Sigmoid colon (tissue), 7 donors: ENCODE measurements around the gene BATF3. TPM values are rescaled to one million over a fixed set of nuclear protein-coding genes. Genes with fewer than 3 reads are reported as not detected.
"Not testable (repeated sequence)": the region's sequence is repeated elsewhere in the genome, so short reads cannot be mapped to it uniquely, and the experiment has no call there.

Experiments
- DNase-seq: peaks from one replicate; pipeline ENCODE4 v3.0.0-alpha.2; 2019
- H3K27ac ChIP-seq, 4 donors: fragments of 200-600 bp; sonication (generic); one replicate each; pipeline ENCODE4 v1.5.1; 2016 to 2019; ENCODE audit warnings: mild to moderate bottlenecking in 1 of 4
- H3K27me3 ChIP-seq, 3 donors: fragments of 200-600 bp; sonication (generic); one replicate each; pipeline ENCODE4 v1.5.1; 2019; ENCODE audit warnings: mild to moderate bottlenecking in 1 of 3
- H3K36me3 ChIP-seq, 4 donors: fragments of 200-600 bp; sonication (generic); one replicate each; pipeline ENCODE4 v1.5.1; 2016 to 2019
- H3K4me1 ChIP-seq, 4 donors: fragments of 200-600 bp; sonication (generic); one replicate each; pipeline ENCODE4 v1.5.1; 2017 to 2019
- H3K4me3 ChIP-seq, 4 donors: fragments of 200-600 bp; sonication (generic); one replicate each; pipeline ENCODE4 v1.5.1; 2017 to 2019; ENCODE audit warnings: mild to moderate bottlenecking in 2 of 4, moderate library complexity in 1 of 4
- H3K9me3 ChIP-seq, 4 donors: fragments of 200-600 bp in 3 of 4; sonication (generic) in 3 of 4; one replicate each; pipeline versions ENCODE4 v1.5.1 to v1.6.1; 2013 to 2019
- CTCF ChIP-seq, 4 experiments: fragments of 450-650 bp in 3 of 4; fragments of 200-600 bp in 1 of 4; IDR thresholded peaks; one replicate each; pipeline ENCODE4 v1.5.1; 2016 to 2019; ENCODE audit warnings: antibody characterized with exemption in 4 of 4, mild to moderate bottlenecking in 3 of 4, moderate library complexity in 2 of 4
- EP300 ChIP-seq, 4 donors: sonication (generic); formaldehyde crosslinking; IDR thresholded peaks; one replicate each; pipeline ENCODE4 v1.6.1; 2017; ENCODE audit warnings: antibody characterized with exemption in 4 of 4
- POLR2A ChIP-seq, 2 donors: fragments of 450-650 bp; IDR thresholded peaks; one replicate each; pipeline ENCODE4 v1.6.1; 2016; ENCODE audit warnings: antibody characterized with exemption in 2 of 2, mild to moderate bottlenecking in 2 of 2, moderate library complexity in 2 of 2
- POLR2AphosphoS5 ChIP-seq, 4 donors: sonication (generic); formaldehyde crosslinking; IDR thresholded peaks; one replicate each; pipeline ENCODE4 v1.6.1; 2017; ENCODE audit warnings: antibody characterized with exemption in 4 of 4
- WGBS, 2 donors: extraction: QIAGEN DNeasy Blood & Tissue Kit; methylation state at CpG; one replicate each; pipeline ENCODE4 v1.1.7; 2013; 5-methylcytosine and 5-hydroxymethylcytosine counted together
- intact Hi-C: fragments of 100-400 bp; cut with DNase I; formaldehyde crosslinking; loops from one replicate; pipeline ENCODE4 v1.15.1; 2023
- polyA plus RNA-seq, 3 donors: library from polyadenylated mRNA; stranded (reverse); fragments of 200-250 nt; gene quantifications; one replicate each; pipeline ENCODE4 v1.2.3, GENCODE V29; 2013
- total RNA-seq, 4 donors: library from RNA; depleted of rRNA; stranded (reverse); fragments of >200 nt; gene quantifications; one replicate each; pipeline ENCODE4 v1.1.0, GENCODE V29; 2016
- donor health status: healthy with polysubstance abuse.
- donor health status: Bipolar disorder and iron deficiency.
- donor health status: healthy.

The BATF3 gene
- total and polyA plus RNA-seq, 7 donors: 1.8 to 10.0 (median 3.3) TPM

GRCh38 chr1:212643877-212644276 lies 55.8 kb downstream of the BATF3 start:
- TF ChIP-seq POLR2A (IDR thresholded peaks at IDR 0.05) (no peak), CTCF (IDR thresholded peaks at IDR 0.05) (no peak), EP300 (IDR thresholded peaks at IDR 0.05) (no peak), POLR2AphosphoS5 (IDR thresholded peaks at IDR 0.05) (no peak)
- H3K9me3 ChIP-seq: no peaks in the 10 kb centered on the region
- no peaks in the 10 kb centered on the region for H3K36me3 ChIP-seq
- peaks cover 0 to 5% (median 4%) of the 10 kb centered on the region in 4 donors for H3K4me1 ChIP-seq
- intact Hi-C loops: no loop called here
- H3K27me3 ChIP-seq: no peaks in the 10 kb centered on the region
- WGBS, 2 donors: 91 to 97% methylated on average over 2 of the region's 2 CpGs
- H3K27ac ChIP-seq: no peak overlapping the region
- DNase-seq: no peak
- no peak overlapping the region for H3K4me3 ChIP-seq

- H3K4me3 ChIP-seq: no peak overlapping the region
- 91 to 95% methylated on average over 1 of the region's 1 CpG for WGBS, 2 donors
- peaks cover 0 to 23% (median 19%) of the 10 kb centered on the region in 4 donors for H3K4me1 ChIP-seq
- no peak overlapping the region for H3K27ac ChIP-seq
- intact Hi-C loops: no loop called here
- no peaks in the 10 kb centered on the region for H3K27me3 ChIP-seq
- TF ChIP-seq POLR2A (IDR thresholded peaks at IDR 0.05) (no peak), EP300 (IDR thresholded peaks at IDR 0.05) (no peak), POLR2AphosphoS5 (IDR thresholded peaks at IDR 0.05) (no peak), CTCF (IDR thresholded peaks at IDR 0.05) (no peak)
- H3K36me3 ChIP-seq: no peaks in the 10 kb centered on the region
- no peaks in the 10 kb centered on the region for H3K9me3 ChIP-seq
- no peak for DNase-seq
Observed at GRCh38 chr1:212641956-212642355, 57.7 kb downstream of the BATF3 start.

- Histone ChIP-seq H3K4me3 (no peak overlapping the region), H3K36me3 (no peaks in the 10 kb centered on the region), H3K4me1 (peaks cover 0 to 38% (median 32%) of the 10 kb centered on the region in 4 donors), H3K9me3 (no peaks in the 10 kb centered on the region), H3K27me3 (no peaks in the 10 kb centered on the region), H3K27ac (no peak overlapping the region)
- 95 to 96% methylated on average over 3 of the region's 3 CpGs for WGBS, 2 donors
- no peak for DNase-seq
- intact Hi-C loops: no loop called here
- no peak for TF ChIP-seq POLR2A (IDR thresholded peaks at IDR 0.05)
- TF ChIP-seq EP300 (IDR thresholded peaks at IDR 0.05): no peak
- no peak for TF ChIP-seq POLR2AphosphoS5 (IDR thresholded peaks at IDR 0.05)
- TF ChIP-seq CTCF (IDR thresholded peaks at IDR 0.05): no peak
Observed at GRCh38 chr1:212640223-212640878, 59.3 kb downstream of the BATF3 start.

- Histone ChIP-seq H3K4me1 (peaks cover 0 to 42% (median 34%) of the 10 kb centered on the region in 4 donors), H3K27ac (peak overlapping the region in 2 of 4 donors; percentile 66 to 75)
- H3K27me3 ChIP-seq, DNase-seq, H3K36me3 ChIP-seq, H3K4me3 ChIP-seq, H3K9me3 ChIP-seq, intact Hi-C loops: not testable (repeated sequence)
- WGBS, 2 donors: 91% methylated on average over 2 of the region's 2 CpGs
Observed at GRCh38 chr1:212639524-212639923, 60.1 kb downstream of the BATF3 start.

- Histone ChIP-seq H3K4me3 (no peak overlapping the region), H3K27me3 (no peaks in the 10 kb centered on the region), H3K9me3 (no peaks in the 10 kb centered on the region), H3K27ac (peak overlapping the region; percentile 25 to 75 (median 58)), H3K36me3 (no peaks in the 10 kb centered on the region), H3K4me1 (peaks cover 0 to 42% (median 34%) of the 10 kb centered on the region in 4 donors)
- DNase-seq: peak; percentile 84
- TF ChIP-seq POLR2A (IDR thresholded peaks at IDR 0.05) (no peak), CTCF (IDR thresholded peaks at IDR 0.05) (no peak), POLR2AphosphoS5 (IDR thresholded peaks at IDR 0.05) (peak; percentile 40 to 87 (median 78)), EP300 (IDR thresholded peaks at IDR 0.05) (peak in 1 of 4 donors; percentile 72)
- intact Hi-C loops: no loop called here
- 53 to 72% methylated on average over 4 of the region's 4 CpGs for WGBS, 2 donors
Observed at GRCh38 chr1:212638492-212639151, 61.0 kb downstream of the BATF3 start.
